ENCODE results near the gene TRIM7.
A peak's percentile ranks its signal among the peaks of the same experiment; 100 is the strongest.

Gene TRIM7

GRCh38 chr5:181169459-181170236, 35.3 kb downstream of the TRIM7 start:
- peak; percentile 83 for DNase-seq

GRCh38 chr5:181168595-181169118, 36.3 kb downstream of the TRIM7 start:
- no peak for DNase-seq

DNA sequence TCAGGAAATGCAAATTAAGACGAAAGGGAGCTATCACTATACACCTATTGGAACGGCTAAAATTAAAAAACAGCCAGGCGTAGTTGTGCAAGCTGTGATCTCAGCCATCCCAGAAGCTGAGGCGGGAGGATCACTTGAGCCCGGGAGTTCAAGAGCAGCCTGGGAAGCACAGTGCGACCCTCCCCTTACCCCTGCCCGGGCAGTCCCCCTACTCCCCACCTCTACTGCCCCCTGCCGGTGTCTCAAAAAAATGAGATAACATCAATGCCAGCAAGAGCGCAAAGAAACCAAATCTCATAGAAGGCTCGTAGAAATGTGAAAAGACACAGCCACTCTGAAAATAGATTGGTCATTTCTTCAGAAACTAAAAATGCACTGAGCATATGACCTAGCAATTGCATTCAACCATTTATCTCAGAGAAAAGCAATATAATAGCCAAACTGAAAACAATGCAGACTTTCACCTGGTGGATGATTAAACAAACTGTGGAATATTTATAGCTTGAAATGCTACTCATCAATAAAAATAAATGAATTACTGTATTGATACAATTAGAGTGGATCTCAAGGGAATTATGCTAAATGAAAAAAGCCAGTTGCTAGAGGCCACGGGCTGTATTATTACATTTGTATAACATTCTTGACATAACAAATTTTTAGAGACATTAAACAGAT, 37.0 kb downstream of the TRIM7 start:
- no peak for DNase-seq

DNA sequence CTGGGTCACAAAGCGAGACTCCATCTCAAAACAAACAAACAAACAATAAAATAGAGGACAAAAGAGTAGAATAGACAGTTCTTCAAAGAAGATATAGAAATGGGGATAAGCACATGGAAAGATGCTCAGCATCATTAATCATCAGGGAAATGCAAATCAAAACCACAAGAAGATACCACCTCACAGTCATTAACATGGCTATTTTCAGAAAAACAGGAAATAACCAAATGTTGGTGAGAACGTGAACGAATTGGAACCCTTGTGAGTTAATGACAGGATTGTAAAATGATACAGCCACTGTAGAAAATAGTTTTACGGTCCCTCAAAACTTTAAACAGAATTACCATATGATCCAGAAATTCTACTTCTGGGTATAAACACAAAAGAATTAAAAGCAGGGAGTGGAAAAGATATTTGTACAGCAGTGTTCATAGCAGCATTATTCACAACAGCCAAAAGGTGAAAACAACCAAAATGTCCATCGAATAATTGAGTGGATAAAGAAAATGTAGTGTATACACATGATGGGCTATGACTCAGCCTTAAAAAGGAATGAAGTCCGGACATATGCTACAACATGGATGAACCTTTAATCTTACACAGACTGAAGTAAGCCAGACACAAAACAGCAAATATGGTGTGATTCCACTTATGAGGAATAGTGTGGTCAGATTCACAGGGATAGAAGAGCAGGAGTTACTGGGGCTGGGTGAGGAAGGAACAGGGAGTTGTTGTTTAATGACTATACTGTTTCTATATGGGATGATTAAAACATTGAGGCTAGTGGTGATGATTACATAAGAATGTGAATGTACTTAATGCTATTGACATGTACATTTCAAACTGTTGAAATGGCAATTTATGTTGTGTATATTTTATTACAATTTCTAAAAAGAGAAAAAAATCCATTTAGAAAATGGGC, 37.9 kb downstream of the TRIM7 start:
- no peak for DNase-seq

DNA sequence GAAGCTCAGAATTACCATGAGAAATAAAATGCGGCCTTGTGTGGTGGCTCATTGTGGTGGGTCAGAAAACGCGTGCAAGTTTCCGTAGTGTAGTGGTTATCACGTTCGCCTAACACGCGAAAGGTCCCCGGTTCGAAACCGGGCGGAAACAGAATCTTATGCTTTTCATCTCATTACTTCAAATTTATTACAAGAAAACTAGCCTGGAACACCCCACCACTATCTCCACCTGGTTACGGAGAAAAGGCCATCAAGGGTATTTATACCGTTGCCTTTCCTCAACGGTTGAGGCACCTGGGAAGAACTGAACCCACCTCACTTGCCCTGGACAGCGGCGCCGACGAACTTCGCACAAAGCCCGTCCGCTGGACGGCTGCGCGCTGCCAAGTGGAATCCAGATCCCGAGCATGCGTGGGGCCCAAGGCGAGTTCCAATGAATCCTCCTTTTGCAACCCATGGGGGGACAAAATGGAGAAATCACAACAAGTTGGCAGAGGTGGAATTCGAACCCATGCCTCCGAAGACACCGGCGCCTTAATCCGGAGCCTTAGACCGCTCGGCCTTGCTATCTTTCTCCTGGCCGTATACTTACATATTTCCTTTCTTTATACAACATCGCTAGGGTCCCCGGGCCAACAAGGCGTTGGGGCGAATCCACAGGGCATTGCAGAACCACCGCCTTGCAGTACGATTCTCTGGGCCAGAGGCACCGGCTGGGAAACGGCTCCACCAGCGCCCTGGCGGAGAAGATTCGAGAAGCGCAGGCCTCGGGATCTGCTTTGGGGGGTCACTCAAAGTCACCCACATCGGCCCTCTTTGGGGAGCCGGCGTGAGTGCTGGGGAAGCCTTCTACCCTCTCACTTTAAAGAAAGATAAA, 40.7 kb downstream of the TRIM7 start:
- DNase-seq: peak; percentile 69

DNA sequence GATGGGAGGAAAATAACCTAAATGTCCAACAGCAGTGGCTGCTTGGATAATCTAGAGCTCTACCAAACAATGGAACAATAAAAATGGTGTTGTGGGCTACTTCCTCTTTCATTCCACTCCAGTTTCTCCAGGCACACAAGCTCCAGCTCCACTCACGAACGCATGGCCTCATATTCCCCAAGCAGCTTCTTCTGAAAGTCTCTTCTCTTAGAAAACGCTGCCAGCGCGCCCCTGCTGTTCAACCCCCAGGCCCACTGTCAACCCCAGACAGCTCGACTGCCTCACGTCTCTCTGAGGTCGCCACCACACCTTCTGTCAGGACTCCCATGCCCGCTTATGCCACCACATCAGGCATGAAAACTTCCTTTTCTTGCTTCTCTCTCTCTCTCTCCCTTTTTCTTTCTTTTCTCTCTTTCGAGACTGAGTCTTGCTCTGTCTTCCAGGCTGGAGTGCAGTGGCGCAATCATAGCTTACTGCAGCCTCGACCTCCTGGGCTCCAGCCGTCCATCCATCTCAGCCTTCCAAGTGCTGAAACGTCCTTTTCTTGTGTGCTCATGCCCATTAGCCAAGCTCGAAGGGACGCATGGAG, 41.4 kb downstream of the TRIM7 start:
- DNase-seq: no peak

- no peak for DNase-seq
These were observed 43.3 kb downstream of the TRIM7 start for GRCh38 chr5:181161534-181162175.

DNA sequence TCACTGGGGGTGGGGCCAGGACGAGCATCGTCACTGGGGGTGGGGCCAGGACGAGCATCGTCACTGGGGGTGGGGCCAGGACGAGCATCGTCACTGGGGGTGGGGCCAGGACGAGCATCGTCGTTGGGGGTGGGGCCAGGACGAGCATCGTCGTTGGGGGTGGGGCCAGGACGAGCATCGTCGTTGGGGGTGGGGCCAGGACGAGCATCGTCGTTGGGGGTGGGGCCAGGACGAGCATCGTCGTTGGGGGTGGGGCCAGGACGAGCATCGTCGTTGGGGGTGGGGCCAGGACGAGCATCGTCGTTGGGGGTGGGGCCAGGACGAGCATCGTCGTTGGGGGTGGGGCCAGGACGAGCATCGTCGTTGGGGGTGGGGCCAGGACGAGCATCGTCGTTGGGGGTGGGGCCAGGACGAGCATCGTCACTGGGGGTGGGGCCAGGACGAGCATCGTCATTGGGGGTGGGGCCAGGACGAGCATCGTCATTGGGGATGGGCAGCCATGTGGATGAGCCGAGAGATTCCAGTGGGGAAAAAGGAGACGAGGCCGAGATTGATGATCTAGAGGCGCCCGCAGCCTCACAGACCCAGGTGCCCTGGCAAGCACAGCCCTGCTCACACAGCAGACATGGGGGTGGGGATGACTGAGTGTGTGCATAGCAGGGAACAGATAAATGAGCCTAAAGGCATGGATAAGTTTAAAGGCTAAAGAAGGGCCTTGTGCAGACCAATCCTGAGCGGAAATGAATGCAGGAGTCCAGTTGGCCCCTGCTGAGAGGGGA, 44.1 kb downstream of the TRIM7 start:
- DNase-seq: peak; percentile 75

DNA sequence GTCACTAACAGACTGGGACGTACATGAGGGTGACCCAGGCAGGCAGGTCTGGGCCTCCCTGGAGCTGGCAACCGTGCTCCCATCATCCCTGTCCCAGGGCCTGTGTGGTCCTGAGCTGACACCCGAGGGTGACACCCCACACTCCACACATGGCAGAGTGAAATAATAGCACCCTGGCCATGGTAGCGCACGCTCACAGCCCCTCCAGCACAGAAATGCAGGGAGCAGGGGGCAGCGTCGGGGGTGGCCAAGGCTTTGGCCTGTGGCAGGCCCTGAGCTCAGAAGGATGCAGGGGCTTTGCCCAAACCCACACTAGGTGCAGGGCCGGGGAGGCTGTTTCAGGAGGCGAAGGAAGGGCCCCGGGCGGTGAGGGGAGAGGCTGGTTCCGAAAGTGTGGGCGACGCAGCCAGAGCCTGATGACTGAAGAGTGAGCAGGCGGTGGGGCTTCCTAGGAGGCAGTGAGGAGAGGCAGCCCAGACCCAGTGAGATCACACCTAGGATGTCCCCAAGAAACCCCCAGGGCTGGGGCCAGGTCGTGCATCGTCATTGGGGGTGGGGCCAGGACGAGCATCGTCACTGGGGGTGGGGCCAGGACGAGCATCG, 44.7 kb downstream of the TRIM7 start:
- peak; percentile 63 for DNase-seq

DNA sequence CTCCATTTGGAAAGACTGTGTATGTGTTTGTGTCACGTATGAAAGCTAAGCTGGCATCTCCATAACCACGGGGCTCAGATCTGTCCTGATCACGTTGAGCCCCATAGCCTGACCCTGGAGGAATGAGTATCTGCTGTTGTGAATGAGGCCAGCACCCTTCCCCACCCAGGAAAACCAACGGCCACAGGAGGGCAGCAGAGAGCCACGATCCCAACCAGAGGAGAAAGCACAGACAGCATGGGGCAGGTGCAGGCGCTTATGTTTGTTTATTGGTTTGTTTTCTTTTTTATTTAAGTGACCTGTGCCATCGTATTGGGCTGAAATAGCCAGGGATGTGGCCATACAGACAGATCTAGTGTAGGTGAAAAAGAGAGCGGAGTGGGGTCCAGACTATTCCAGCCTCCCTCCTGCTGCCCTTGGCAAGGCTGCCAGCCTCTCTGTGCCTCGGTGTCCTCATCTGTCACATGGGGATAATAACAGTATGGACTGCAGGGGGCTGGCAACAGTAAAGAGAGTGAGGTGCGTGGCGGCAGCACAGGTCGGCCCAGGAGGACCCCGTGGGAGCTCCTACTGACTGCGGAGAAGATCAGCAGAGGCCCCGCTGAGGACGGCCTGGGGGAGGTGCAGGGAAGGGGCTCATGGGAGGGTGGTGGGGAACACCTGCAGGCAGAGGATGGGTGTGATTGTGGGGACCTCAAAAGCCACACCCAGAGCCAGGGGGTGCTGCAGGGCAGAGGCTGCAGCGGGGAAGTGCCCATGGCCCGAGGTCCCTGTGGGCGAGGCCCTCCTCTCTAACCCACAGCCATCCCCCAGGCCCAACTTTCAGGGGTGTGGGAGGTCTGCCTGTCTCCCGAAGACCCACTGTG, 45.5 kb downstream of the TRIM7 start:
- peak; percentile 73 for DNase-seq

DNA sequence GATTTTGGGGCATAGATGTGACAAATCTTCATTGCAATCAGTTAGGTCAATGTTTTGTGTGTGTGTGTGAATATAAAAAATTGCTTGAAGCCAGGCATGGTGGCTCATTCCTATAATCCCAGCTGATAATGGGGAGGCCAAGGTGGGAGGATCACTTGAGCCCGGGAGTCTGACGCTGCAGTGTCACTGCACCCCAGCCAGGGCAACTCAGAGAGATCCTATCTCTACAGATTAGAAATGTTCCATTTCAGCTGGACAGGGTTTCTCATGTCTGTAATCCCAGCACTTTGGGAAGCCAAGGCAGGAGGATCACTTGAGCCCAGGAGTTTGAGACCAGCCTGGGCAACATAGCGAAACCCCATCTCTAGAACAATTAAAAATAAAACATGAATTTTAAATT, 46.1 kb downstream of the TRIM7 start:
- DNase-seq: no peak

- DNase-seq: no peak
These were observed 48.2 kb downstream of the TRIM7 start for GRCh38 chr5:181156758-181157157.

DNA sequence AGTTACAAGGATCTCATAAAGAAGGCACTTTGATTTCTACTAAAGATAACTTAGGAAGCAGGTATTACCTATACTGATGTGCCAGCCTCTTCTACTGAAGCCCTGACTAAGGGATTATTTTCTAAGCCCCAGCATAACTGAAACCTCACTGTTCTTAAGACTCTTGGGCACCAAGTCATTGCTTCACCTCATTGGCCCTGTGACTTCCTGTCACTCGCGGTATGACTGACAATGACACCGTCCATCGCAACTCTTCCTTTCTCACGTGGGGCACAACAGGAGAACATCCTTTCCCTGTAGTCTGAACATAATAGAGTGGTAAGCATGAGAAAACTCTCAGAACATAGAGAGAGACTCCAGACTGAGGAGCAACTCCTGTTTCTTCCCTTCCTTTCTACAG, 51.2 kb downstream of the TRIM7 start:
- DNase-seq: no peak

DNA sequence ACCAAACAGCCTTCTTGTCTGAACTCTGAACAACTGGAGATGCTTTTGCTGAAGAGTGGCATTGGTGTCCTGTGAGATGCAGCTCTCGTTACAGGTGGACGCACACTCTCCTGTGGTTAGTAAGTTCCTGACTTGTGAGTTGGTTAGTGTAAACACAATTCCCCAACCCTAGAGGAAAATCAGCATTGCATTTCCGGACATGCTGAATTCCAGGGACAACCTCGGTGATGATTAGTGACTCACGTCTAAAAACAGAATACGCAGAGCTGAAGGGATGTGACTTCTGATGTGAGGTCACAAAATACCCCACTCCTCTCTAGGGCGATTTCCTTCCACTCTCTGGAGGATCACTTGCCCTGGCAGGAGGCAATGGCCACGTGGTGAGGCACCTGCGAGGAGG, 52.6 kb downstream of the TRIM7 start:
- no peak for DNase-seq

DNA sequence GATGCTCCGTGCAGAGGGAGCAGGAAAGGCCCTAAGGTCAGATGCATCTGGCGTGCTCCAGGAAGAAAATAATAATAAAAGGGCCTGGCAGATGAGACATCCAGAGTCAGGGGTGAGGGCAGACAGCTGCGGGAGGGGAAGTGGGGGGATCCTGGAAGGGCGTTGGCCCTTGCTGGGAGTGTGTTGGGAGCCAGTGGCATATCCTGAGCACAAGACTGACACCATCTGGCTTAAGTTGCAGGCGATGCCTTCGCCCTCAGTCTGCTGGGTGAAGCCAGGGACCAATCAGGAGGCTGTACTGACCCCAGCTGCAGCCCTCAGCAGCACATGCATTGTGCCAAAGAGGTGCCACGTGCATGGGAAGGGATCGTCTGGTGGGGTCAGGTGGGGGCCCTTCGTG, 53.9 kb downstream of the TRIM7 start:
- DNase-seq: no peak

DNA sequence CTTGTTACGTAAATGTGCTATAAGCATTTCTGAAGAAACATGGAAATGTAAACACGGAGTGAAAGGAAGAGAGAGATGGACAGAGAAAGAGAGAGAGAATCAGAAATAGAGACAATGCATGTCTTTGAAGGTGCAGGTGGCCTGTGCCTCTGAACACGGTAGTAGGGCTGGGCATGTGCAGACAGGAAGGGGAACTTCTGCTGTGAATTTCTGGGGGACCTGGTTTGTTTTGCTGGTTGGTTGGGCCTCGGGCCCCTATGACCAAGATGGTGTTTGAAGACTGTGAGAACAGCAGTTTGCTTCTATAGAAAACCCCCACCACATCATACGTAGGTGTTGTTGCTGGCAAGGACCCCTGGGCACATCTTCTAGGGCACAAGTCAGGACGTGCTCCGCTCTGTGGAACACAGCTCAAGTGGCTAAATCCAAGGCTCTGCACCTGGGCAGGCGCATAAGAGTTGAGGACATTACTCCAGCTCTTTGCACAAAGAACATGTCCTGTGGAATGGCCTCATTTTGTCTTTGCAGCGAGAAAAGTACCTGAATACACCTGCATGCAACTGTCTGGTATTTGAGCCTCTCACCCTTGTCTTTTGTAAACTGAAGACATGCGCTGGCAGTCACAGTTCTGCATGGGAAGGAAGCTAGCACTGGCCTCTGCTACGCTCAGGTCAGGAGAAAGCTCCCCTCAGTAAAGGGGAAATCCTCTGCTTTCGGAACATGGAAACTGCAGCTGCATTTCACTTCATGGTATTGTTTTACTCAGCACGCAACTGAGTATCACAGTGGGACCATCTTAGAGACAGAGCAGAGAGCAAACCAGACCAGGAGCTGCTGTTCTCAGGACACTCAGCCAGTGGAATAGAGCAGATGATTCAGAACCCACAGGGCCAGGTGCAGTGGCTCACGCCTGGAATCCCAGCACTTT, 54.9 kb downstream of the TRIM7 start:
- no peak for DNase-seq

DNA sequence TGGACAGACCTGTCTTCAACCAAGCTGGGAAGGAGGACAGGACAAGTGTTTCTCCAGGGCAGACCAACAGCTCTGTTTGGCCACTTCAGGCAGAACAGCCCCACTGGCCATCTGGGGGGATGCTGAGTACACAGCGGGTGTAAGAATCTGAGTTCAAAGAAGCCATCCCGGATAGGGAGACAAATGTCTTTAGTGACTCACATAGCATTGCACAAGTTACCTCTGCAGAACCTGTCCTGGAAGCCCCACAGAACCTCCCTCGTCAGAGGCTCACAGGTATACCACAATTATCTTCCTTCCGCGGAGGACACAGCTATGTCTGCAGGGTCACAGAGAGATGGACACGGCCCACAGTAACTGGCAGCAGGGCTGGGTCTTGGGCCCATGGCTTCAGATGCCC, 55.6 kb downstream of the TRIM7 start:
- DNase-seq: no peak

All from fibroblast of skin of right biceps (primary cell).